Erythroblast (primary cell): ENCODE results near the gene HUNK.

ENCODE experiments used
- GATA1 ChIP-seq: IDR thresholded peaks from 2 replicates; pipeline ENCODE4 v1.6.1; 2011; ENCODE audit warnings: low read depth, mild to moderate bottlenecking, control low read depth, low read length, moderate library complexity
- POLR2A ChIP-seq: IDR thresholded peaks from 2 replicates; pipeline ENCODE4 v1.6.1; 2011; ENCODE audit warnings: mild to moderate bottlenecking, low read length

DNA sequence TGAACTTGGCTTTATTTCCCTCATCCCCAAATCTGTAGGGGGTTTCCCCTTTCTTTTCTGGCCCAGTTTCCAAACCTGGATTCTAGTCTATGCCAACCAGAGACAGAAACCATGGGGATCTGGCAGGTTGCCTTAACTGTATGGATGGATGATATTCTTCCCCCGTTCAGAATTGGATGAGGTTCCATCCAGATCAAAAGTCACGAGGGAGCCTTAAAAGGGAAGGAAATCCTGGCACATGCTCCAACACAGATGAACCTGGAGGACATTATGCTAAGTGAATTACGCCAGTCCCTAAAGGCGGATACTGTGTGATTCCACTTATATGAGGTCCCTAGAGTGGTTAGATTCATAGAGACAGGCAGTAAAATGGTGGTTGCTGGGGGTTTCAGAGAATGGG lies 124.4 kb downstream of the HUNK start:
- TF ChIP-seq POLR2A (no peak), GATA1 (no peak)
